Adrenal gland (tissue), 5 donors: ENCODE measurements around the gene OR5I1.
"Not testable (repeated sequence)": the region's sequence is repeated elsewhere in the genome, so short reads cannot be mapped to it uniquely, and the experiment has no call there.

Source experiments
- CTCF ChIP-seq, 6 experiments: fragments of 450-650 bp in 4 of 6; fragments of 200-600 bp in 2 of 6; sonication (generic) in 1 of 6; IDR thresholded peaks; 1 replicate in 5 of 6; 2 replicates in 1 of 6; pipeline versions ENCODE4 v1.5.1 to v1.8.0; 2016 to 2021; ENCODE audit warnings: antibody characterized with exemption in 6 of 6, mild to moderate bottlenecking in 2 of 6, moderate library complexity in 1 of 6
- POLR2A ChIP-seq, 2 donors: fragments of 450-650 bp; IDR thresholded peaks; one replicate each; pipeline ENCODE4 v1.6.1; 2017; ENCODE audit warnings: antibody characterized with exemption in 2 of 2, mild to moderate bottlenecking in 2 of 2, moderate library complexity in 1 of 2
- donor health status: DM: no; HTN: no; CAD: no.

DNA sequence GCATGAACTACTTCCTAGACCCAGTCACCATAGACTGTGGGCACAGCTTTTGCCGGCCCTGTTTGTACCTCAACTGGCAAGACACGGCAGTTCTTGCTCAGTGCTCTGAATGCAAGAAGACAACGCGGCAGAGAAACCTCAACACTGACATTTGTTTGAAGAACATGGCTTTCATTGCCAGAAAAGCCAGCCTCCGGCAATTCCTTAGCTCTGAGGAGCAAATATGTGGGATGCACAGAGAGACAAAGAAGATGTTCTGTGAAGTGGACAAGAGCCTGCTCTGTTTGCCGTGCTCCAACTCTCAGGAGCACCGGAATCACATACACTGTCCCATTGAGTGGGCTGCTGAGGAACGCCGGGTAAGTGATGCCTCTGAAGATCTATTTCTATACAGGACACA lies 50.7 kb downstream of the OR5I1 start:
- not testable (repeated sequence) for TF ChIP-seq CTCF, POLR2A (IDR thresholded peaks at IDR 0.05)
